Measurements from ENCODE around the gene SEMA5B.

Gene SEMA5B

GRCh38 chr3:122992133-122992532 is 35.4 kb downstream of the SEMA5B start:
- DNase-seq: no peak

- no peak for DNase-seq
Observed at GRCh38 chr3:122991236-122991985, 36.2 kb downstream of the SEMA5B start.

- no peak for DNase-seq
Observed at GRCh38 chr3:122989856-122990575, 37.5 kb downstream of the SEMA5B start.

DNA sequence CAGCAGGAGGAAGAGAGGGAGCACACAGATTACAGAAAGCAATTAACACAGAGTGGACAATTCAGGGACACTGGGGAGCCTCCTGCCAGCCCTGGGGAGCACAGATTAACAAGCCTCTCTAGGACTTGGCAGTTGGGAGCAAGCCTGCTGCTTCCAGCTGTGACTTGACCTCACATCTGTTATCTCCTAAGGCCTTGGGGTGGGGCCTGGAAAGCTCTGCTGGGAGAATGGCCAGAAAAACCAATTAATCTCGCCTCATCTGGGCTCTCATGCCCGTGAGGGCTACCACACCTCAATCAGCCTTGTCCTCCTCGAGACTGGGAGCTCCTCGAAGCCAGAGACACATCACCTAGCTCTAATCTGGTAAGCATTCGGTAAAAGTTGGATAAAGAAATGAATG is 39.1 kb downstream of the SEMA5B start:
- no peak for DNase-seq

- DNase-seq: no peak
Observed at GRCh38 chr3:122987736-122988319, 39.7 kb downstream of the SEMA5B start.

DNA sequence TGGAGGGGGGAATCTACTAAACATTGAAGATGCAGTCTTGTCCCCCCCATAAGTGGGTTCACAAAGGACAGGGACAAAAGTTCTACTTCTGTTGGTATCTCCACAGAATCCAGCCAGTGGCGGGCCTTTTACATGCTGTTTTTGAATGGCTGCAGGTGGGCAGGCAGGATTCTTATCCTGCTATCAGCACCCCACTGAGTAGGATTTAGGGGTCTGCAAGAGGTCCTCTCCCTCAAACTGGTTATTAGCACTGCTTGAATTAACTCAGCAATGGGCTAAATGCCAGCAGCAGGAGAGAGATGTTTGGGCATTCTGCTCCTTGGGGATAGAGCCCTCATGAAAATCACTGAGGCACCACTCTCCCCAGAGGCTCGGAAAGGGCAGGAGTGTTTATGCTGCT is 40.3 kb downstream of the SEMA5B start:
- no peak for DNase-seq

DNA sequence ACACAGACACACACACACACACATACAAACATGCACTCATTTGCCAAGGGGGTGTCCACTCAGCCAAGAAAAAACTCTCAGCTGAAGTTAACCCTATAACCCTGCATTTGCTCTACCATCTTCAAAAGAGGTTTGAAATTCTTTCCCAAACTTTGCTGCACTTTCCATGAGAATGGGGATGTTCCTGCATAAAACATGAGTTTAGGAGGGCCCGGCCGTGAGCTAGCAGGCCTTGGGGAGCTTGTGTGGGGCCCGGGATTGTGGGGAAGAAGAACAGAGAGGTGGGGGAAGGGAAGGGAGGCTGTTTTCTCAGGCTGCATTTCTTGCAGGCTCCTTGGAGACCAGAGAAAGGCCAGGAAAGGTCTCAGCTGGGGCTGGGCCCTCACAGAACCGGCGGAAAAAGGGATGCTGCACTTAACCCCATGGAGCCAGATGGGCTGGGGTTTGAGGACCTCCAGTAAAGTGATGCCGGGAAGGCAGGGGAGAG is 40.8 kb downstream of the SEMA5B start:
- no peak for DNase-seq

GRCh38 chr3:122985539-122985938 is 42.0 kb downstream of the SEMA5B start:
- DNase-seq: no peak

- no peak for DNase-seq
Observed at GRCh38 chr3:122984650-122985049, 42.9 kb downstream of the SEMA5B start.

GRCh38 chr3:122984007-122984406 is 43.6 kb downstream of the SEMA5B start:
- DNase-seq: no peak

DNA sequence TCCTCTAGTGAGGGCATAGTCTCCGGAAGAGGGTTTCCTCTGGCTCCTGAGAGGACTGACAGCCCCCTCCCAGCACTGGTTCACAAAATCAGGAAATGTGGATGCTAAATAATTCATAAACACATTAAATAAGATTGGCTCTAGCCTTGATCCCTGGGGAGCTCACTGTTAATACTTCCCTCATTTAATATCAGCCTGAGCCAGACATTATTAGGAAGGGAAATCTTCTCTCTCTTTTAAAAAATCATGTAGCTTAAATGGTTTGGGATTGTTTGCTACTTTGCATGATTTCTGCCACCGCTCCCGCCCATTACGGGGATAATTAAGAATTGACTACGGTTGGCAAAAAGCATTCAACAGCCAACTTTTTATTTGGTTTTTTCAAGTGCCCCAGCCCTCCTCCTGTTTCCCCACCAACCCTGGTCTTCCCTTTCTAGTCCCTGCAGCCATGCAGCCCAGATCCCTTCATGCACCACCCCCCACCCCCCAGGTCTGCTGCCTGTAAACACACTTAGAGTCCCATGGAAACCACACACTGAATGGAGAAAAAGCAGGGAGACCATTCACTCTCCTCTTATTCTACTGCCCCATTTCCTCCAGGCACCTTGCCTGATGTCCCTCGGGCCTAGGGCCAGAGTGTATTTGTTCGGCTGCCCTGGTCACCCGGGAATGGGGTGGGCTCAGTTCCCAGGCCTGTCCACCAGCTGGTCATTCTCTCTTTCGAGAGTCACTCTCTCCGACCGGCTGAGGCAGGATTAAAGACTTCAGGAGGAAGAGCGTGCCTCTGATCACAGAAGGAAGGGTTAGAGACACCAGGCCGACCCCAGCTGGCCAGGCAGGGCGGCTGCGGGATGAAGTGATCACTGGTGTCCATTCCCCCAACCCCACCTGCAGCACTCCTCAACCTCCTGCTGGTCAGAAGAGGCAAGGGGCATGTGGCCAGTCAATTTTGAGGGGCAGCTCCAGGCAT is 45.1 kb downstream of the SEMA5B start:
- no peak for DNase-seq

DNA sequence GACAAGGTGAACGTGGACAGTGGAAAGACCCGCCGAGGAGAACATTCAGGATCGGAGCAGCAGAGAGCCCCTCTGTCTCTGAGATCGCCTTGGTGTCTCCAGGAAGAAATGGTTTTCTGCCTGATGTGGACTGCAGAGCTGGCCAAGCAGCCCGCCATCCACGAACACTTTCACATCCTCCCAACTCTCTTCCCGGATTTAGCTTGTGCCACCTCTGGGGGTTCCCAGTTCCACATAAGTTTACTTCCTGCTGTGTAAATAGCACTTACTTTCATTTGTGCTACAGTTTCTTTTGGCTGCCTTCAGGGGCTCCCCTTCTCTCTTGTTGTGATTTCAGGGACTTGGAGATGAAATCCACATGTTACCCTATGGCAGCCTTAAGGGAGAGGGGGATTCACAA is 48.4 kb downstream of the SEMA5B start:
- DNase-seq: no peak

DNA sequence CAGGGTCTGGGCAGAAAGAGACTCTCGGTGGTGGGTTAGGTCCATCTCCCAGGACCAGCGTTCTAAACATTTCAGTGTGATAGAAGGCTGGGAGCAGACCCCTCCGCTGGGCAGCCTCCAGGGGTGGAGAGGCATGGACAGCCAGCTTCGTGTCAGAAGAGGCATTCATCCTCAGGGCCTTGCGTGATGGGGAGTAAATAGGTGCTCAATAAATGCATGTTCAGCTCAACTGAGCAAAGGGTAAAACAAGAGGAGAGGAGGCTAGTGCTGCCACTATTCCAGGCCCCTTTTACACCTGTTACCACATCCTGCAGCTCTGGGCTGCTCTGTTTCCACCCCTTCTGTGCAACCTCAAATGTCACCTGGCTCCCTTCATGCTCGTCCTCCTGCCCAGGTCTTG is 49.0 kb downstream of the SEMA5B start:
- DNase-seq: peak in 1 of 5 experiments; percentile 17

- DNase-seq: no peak
Observed at GRCh38 chr3:122977746-122978466, 49.7 kb downstream of the SEMA5B start.

DNA sequence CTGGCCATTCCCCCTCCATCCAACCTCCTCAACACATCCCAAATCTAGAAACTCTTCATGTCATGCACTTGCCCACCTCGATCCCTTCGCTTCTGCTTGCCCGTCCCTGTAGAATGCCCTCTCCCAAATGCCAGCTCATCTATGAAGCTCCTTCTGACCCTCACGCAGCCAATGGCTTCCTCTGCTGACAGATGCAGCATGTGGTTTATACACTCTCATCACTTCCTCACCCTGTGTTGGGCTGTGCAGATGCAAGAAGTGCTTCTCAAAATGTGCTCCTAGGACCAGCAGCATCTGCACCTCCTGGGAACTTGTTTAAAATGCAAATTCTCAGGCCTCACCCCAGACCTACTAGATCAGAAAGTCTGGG is 51.7 kb downstream of the SEMA5B start:
- DNase-seq: peak in 1 of 5 experiments; percentile 74

- peak in 2 of 5 experiments; percentile 2 to 75 for DNase-seq
Observed at GRCh38 chr3:122975163-122975923, 52.2 kb downstream of the SEMA5B start.

DNA sequence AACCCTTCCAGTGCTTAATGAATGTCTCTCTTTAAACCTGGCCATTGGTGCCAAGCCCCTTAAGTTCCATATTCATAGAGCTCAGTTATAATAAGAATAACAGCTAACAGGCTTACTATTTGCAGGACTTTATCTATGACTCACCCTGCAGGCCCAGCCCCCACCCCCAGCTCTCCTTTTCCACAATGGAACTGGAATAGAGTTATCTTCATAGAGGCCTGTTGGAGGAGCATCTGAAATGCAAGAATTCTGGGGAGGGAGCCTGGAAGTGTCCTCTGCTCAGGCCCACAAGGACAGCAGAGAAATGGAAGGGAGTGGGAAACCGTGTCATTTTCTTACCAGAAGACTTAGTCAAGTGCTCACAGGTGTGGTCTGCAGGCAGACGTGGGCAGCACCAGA is 52.8 kb downstream of the SEMA5B start:
- DNase-seq: no peak

DNA sequence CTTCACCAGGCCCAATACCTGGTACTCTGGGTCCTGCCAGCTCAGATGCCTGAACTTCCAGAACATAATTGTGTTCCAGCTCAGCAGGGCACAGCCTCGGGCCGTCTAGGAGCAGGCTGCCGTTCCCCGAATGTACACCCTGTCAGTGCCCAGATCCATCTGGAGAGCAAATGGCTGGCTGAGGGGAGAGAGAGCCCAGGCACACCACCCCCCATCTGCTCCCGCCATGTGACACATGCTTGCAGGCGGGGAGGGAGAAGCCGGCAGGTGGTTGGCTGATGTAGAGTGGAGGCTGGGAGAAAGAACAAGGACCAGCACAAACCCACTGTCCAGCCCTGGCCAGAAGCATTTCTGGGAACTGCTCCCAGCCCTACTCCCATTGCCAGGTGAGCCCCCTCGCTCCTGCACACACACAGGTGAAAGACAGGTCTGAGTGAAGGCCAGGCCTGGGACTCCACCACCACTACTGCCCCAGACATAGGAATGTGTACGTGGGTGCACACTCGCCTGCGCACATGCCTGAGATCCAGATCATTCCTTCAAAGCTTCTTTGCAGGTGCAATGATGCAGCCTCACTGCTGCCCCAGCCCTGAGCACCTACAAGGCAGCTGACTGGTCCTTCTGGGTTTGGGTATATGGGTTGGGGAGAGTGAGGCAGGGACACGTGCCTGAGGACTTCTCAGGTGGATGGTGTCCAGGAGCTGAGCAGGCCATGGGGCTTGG is 53.5 kb downstream of the SEMA5B start:
- DNase-seq: no peak

GRCh38 chr3:122972141-122972540 is 55.4 kb downstream of the SEMA5B start:
- DNase-seq: no peak

Data from T-helper 2 cell (primary cell).